OCI-LY7 (cell line): ENCODE measurements around the gene CMTM4.

Source experiments
- EZH2phosphoT487 ChIP-seq: fragments of 200-600 bp; sonication (generic); IDR thresholded peaks from 2 replicates; pipeline ENCODE4 v1.6.1; 2018; ENCODE audit warnings: low read depth, borderline replicate concordance, mild to moderate bottlenecking, mixed run types, antibody characterized with exemption, low read length, moderate library complexity, mixed read lengths
- TF ChIP-seq, protein P1 (sequence below): fragments of 200-600 bp; sonication (generic); conservative IDR thresholded peaks from 2 replicates; pipeline ENCODE4 v1.5.1; 2014; ENCODE audit warnings: mild to moderate bottlenecking, antibody characterized with exemption, low read length, moderate library complexity, mixed read lengths

GRCh38 chr16:66616592-66616991 lies 80.0 kb downstream of the CMTM4 start:
- TF ChIP-seq, protein P1, sequence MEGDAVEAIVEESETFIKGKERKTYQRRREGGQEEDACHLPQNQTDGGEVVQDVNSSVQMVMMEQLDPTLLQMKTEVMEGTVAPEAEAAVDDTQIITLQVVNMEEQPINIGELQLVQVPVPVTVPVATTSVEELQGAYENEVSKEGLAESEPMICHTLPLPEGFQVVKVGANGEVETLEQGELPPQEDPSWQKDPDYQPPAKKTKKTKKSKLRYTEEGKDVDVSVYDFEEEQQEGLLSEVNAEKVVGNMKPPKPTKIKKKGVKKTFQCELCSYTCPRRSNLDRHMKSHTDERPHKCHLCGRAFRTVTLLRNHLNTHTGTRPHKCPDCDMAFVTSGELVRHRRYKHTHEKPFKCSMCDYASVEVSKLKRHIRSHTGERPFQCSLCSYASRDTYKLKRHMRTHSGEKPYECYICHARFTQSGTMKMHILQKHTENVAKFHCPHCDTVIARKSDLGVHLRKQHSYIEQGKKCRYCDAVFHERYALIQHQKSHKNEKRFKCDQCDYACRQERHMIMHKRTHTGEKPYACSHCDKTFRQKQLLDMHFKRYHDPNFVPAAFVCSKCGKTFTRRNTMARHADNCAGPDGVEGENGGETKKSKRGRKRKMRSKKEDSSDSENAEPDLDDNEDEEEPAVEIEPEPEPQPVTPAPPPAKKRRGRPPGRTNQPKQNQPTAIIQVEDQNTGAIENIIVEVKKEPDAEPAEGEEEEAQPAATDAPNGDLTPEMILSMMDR = no peak
- TF ChIP-seq EZH2phosphoT487 = no peak
